H1 (cell line): ENCODE measurements around the gene TRIM28. TPM values are rescaled to one million over a fixed set of nuclear protein-coding genes. Genes with fewer than 3 reads are reported as not detected.

ENCODE experiments used
- CTCF ChIA-PET: fragments of 300-600 bp; sonication (Branson Sonifier 250); formaldehyde crosslinking; loops from one replicate; lab custom pipeline; 2021; ENCODE audit not compliant: partially characterized antibody; lab: Charles Lee
- POLR2A ChIA-PET: fragments of 300-600 bp; sonication (Branson Sonifier 250); formaldehyde crosslinking; loops from one replicate; lab custom pipeline; 2021; ENCODE audit warnings: inconsistent platforms; ENCODE audit not compliant: partially characterized antibody; lab: Charles Lee
- DNase-seq, 2 experiments: peaks; one replicate each; pipeline versions ENCODE4 v3.0.0 to v3.0.0-alpha.2; 2010 to 2022; ENCODE audit warnings: low spot score in 2 of 2, low read depth in 1 of 2, mixed read lengths in 1 of 2
- FAIRE-seq: peaks from 2 replicates; lab custom pipeline; 2011; peaks lifted over from hg19 to GRCh38; lab: Jason Lieb, UNC
- H2AFZ ChIP-seq: 2 replicates; pipeline ENCODE4 v1.8.1; 2012; ENCODE audit warnings: low read length, inconsistent platforms
- H2AK5ac ChIP-seq: 2 replicates; pipeline ENCODE4 v1.6.1; 2013; ENCODE audit warnings: low read depth, low read length
- H2BK120ac ChIP-seq: replicated peaks from 2 replicates; pipeline ENCODE3; 2013; ENCODE audit warnings: low read depth, low read length, inconsistent platforms
- H2BK12ac ChIP-seq: 2 replicates; pipeline ENCODE4 v1.6.1; 2013; ENCODE audit warnings: low read depth, low read length
- H2BK15ac ChIP-seq: 2 replicates; pipeline ENCODE4 v1.6.1; 2013; ENCODE audit warnings: low read length
- H2BK20ac ChIP-seq: 2 replicates; pipeline ENCODE4 v1.6.1; 2013; ENCODE audit warnings: low read length
- H2BK5ac ChIP-seq: 2 replicates; pipeline ENCODE4 v1.6.1; 2013; ENCODE audit warnings: low read depth, low read length
- H3K14ac ChIP-seq: 2 replicates; pipeline ENCODE4 v1.6.1; 2013; ENCODE audit warnings: inconsistent platforms; ENCODE audit not compliant: insufficient read length
- H3K18ac ChIP-seq: 2 replicates; pipeline ENCODE4 v1.6.1; 2013; ENCODE audit warnings: low read length; ENCODE audit errors: extremely low read depth
- H3K23ac ChIP-seq: 2 replicates; pipeline ENCODE4 v1.6.1; 2013; ENCODE audit warnings: inconsistent platforms; ENCODE audit not compliant: insufficient read length
- H3K23me2 ChIP-seq: 2 replicates; pipeline ENCODE4 v1.6.1; 2013; ENCODE audit warnings: low read depth, low read length
- H3K27ac ChIP-seq: 2 replicates; pipeline ENCODE4 v1.6.1; 2011; ENCODE audit warnings: low read depth, low read length, inconsistent platforms
- H3K27me3 ChIP-seq, 4 experiments: replicated peaks in 1 of 4; 1 replicate in 1 of 4; 2 replicates in 3 of 4; pipeline versions ENCODE4 v1.6.1 to v1.8.1; 2011 to 2013; ENCODE audit warnings: low read length in 3 of 4, mild to moderate bottlenecking in 3 of 4, inconsistent platforms in 2 of 4, mixed read lengths in 2 of 4, moderate library complexity in 1 of 4; ENCODE audit not compliant: control insufficient read depth in 3 of 4, insufficient read depth in 3 of 4; ENCODE audit errors: extremely low read depth in 1 of 4
- H3K36me3 ChIP-seq, 4 experiments: 2 replicates each; pipeline versions ENCODE4 v1.6.1 to v1.8.1; 2011 to 2013; ENCODE audit warnings: mild to moderate bottlenecking in 4 of 4, low read length in 3 of 4, moderate library complexity in 2 of 4, control low read depth in 1 of 4, inconsistent platforms in 1 of 4; ENCODE audit not compliant: insufficient read depth in 4 of 4, control insufficient read depth in 2 of 4
- H3K4ac ChIP-seq: replicated peaks from 2 replicates; pipeline ENCODE3; 2013; ENCODE audit warnings: low read length, low read depth, mixed read lengths, inconsistent platforms; ENCODE audit not compliant: insufficient read length
- H3K4me1 ChIP-seq, 4 experiments: replicated peaks in 1 of 4; 1 replicate in 1 of 4; 2 replicates in 3 of 4; pipeline versions ENCODE4 v1.6.1 to v1.8.1; 2011 to 2013; ENCODE audit warnings: low read length in 3 of 4, inconsistent platforms in 2 of 4, mixed read lengths in 1 of 4; ENCODE audit not compliant: insufficient read depth in 4 of 4, control insufficient read depth in 3 of 4
- H3K4me2 ChIP-seq, 2 experiments: 2 replicates each; pipeline versions ENCODE4 v1.6.1 to v1.8.1; 2011 to 2013; ENCODE audit warnings: low read depth in 2 of 2, low read length in 2 of 2, control low read depth in 1 of 2, inconsistent platforms in 1 of 2, mild to moderate bottlenecking in 1 of 2; ENCODE audit not compliant: insufficient read depth in 1 of 2
- H3K4me3 ChIP-seq, 4 experiments: fragments of 200-600, 300-600 bp in 1 of 4; sonication (generic), shearing (Covaris generic), sonication (Bioruptor Twin) in 1 of 4; 2 replicates each; pipeline versions ENCODE4 v1.5.1 to v1.8.1; 2011 to 2016; ENCODE audit warnings: low read length in 4 of 4, low read depth in 3 of 4, control low read depth in 2 of 4, inconsistent platforms in 2 of 4, mild to moderate bottlenecking in 2 of 4, mixed read lengths in 1 of 4, moderate library complexity in 1 of 4; ENCODE audit not compliant: insufficient read depth in 2 of 4; ENCODE audit errors: extremely low read depth in 1 of 4
- H3K56ac ChIP-seq: replicated peaks from 2 replicates; pipeline ENCODE3; 2013; ENCODE audit warnings: low read depth, mild to moderate bottlenecking, mixed read lengths, low read length, inconsistent platforms; ENCODE audit not compliant: insufficient read length
- H3K79me1 ChIP-seq: 2 replicates; pipeline ENCODE4 v1.6.1; 2013; ENCODE audit warnings: low read depth, low read length, control low read depth
- H3K79me2 ChIP-seq, 2 experiments: 2 replicates each; pipeline versions ENCODE4 v1.6.1 to v1.8.1; 2012 to 2013; ENCODE audit warnings: low read length in 2 of 2, mild to moderate bottlenecking in 2 of 2, inconsistent platforms in 1 of 2; ENCODE audit not compliant: insufficient read depth in 2 of 2, control insufficient read depth in 1 of 2
- H3K9ac ChIP-seq, 4 experiments: replicated peaks in 1 of 4; 1 replicate in 1 of 4; 2 replicates in 3 of 4; pipeline versions ENCODE4 v1.6.1 to v1.8.1; 2011 to 2013; ENCODE audit warnings: low read depth in 3 of 4, low read length in 3 of 4, control low read depth in 2 of 4, mild to moderate bottlenecking in 2 of 4, moderate library complexity in 2 of 4, inconsistent platforms in 1 of 4; ENCODE audit errors: extremely low read depth in 1 of 4
- H3K9me3 ChIP-seq, 2 experiments: 2 replicates each; pipeline versions ENCODE4 v1.6.1 to v1.8.1; 2012 to 2013; ENCODE audit warnings: mild to moderate bottlenecking in 2 of 2, moderate library complexity in 2 of 2, control low read depth in 1 of 2, inconsistent platforms in 1 of 2, low read depth in 1 of 2, low read length in 1 of 2, mixed read lengths in 1 of 2; ENCODE audit not compliant: insufficient read depth in 2 of 2
- H4K20me1 ChIP-seq, 2 experiments: replicated peaks in 1 of 2; 2 replicates each; pipeline versions ENCODE3 to v1.8.1; 2011 to 2013; ENCODE audit warnings: inconsistent platforms in 2 of 2, low read length in 2 of 2, mild to moderate bottlenecking in 1 of 2; ENCODE audit not compliant: insufficient read depth in 2 of 2, control insufficient read depth in 1 of 2
- H4K5ac ChIP-seq: 2 replicates; pipeline ENCODE4 v1.6.1; 2013; ENCODE audit warnings: low read length, low read depth, mixed read lengths, inconsistent platforms; ENCODE audit not compliant: insufficient read length
- H4K8ac ChIP-seq: 2 replicates; pipeline ENCODE4 v1.8.0; 2013; ENCODE audit warnings: mild to moderate bottlenecking, moderate library complexity, low read length, inconsistent platforms; ENCODE audit not compliant: insufficient read depth; ENCODE audit errors: extremely low read depth
- H4K91ac ChIP-seq: replicated peaks from 2 replicates; pipeline ENCODE3; 2013; ENCODE audit warnings: low read length, mixed read lengths, inconsistent platforms; ENCODE audit not compliant: insufficient read length
- ATF3 ChIP-seq: IDR thresholded peaks from 2 replicates; pipeline ENCODE4 v1.6.1; 2011; ENCODE audit warnings: low read depth, mild to moderate bottlenecking, low read length; ENCODE audit not compliant: insufficient read depth
- FOSL1 ChIP-seq: IDR thresholded peaks from 2 replicates; pipeline ENCODE4 v1.6.1; 2011; ENCODE audit warnings: mild to moderate bottlenecking, low read depth, low read length, moderate library complexity; ENCODE audit not compliant: insufficient read depth
- POLR2AphosphoS5 ChIP-seq: IDR thresholded peaks from 2 replicates; pipeline ENCODE4 v1.6.1; 2011; ENCODE audit warnings: low read depth, low read length
- RFX5 ChIP-seq: IDR thresholded peaks from 2 replicates; pipeline ENCODE4 v1.6.1; 2011; ENCODE audit warnings: low read depth, low read length, improper control_type of control experiment, borderline replicate concordance
- SP4 ChIP-seq: IDR thresholded peaks from 2 replicates; pipeline ENCODE4 v1.6.1; 2012; ENCODE audit warnings: low read length, inconsistent platforms
- whole genome bisulfite sequencing, 2 experiments: shearing (Covaris generic) in 1 of 2; methylation state at CpG; one replicate each; pipeline versions ENCODE4 v1.1.6 to v1.1.7; 2013 to 2015; ENCODE audit warnings: low lambda C conversion rate in 2 of 2, mixed read lengths in 2 of 2, inconsistent platforms in 1 of 2, low coverage in 1 of 2, missing lambda C conversion rate in 1 of 2; ENCODE audit not compliant: insufficient replicate concordance in 2 of 2, insufficient coverage in 1 of 2, insufficient read length in 1 of 2; ENCODE audit errors: extremely low coverage in 1 of 2, missing lambda C conversion rate in 1 of 2; 5-methylcytosine and 5-hydroxymethylcytosine counted together
- polyA plus RNA-seq, 7 experiments: library from polyadenylated mRNA; depleted of rRNA in 3 of 7; stranded (reverse) in 5 of 7; unstranded in 2 of 7; fragments of >200 nt in 5 of 7; fragments of 200-250 nt in 2 of 7; gene quantifications; 1 replicate in 5 of 7; 2 replicates in 1 of 7; 4 replicates in 1 of 7; pipeline versions ENCODE4 v1.2.1 to v1.2.3, GENCODE V29; 2011 to 2013; ENCODE audit warnings: missing spikeins in 2 of 7, mixed read lengths in 2 of 7
- total RNA-seq: library from RNA; stranded (reverse); fragmentation: NEBNext Ultra II Directional; extraction: Animal tissue kit (Norgen Biotek cat#: 25700); gene quantifications from 2 replicates; pipeline ENCODE4 v1.2.1, GENCODE V29; 2021

The TRIM28 gene
- total and polyA plus RNA-seq, 2 of the 8 experiments (the other 6 are each of a cell fraction or from before 2014, with no cell fraction given), result 1,433 to 1,442 TPM

- FAIRE-seq (no peak), DNase-seq (no peak)
- TF ChIP-seq RFX5, result no peak
- TF ChIP-seq ATF3, result no peak
- no peak for TF ChIP-seq SP4
- no peak for TF ChIP-seq FOSL1
- peak; percentile 8; the same call in 1 of the 2 replicates for TF ChIP-seq POLR2AphosphoS5
- Histone ChIP-seq H2AFZ (no peak overlapping the region), H4K8ac (no peak overlapping the region), H3K27ac (no peak overlapping the region), H3K27me3 (peaks cover 0 to 12% (median 6%) of the 10 kb centered on the region in 4 experiments; a peak in 5 of 7 replicates), H3K4me2 (peak overlapping the region; percentile 92 to 98), H2BK20ac (no peak overlapping the region), H4K5ac (no peak overlapping the region), H2BK5ac (peak overlapping the region; percentile 1; the same call in 1 of the 2 replicates), H3K18ac (no peak overlapping the region), H3K23ac (no peak overlapping the region), H4K20me1 (peaks cover 40 to 53% of the 10 kb centered on the region in 2 experiments), H3K4me1 (peaks cover 3 to 10% (median 5%) of the 10 kb centered on the region in 4 experiments; a peak in 6 of 7 replicates), H3K79me2 (peaks cover 28 to 49% of the 10 kb centered on the region in 2 experiments), H3K79me1 (peaks cover 17% of the 10 kb centered on the region), H2BK12ac (no peak overlapping the region), H3K36me3 (peaks cover 39 to 60% (median 51%) of the 10 kb centered on the region in 4 experiments), H3K4ac (no peak overlapping the region), H3K4me3 (peak overlapping the region; percentile 89 to 100 (median 94)), H3K9me3 (no peaks in the 10 kb centered on the region), H2BK15ac (no peak overlapping the region), H3K23me2 (peaks cover 13% of the 10 kb centered on the region), H2BK120ac (no peak overlapping the region), H3K9ac (peak overlapping the region in 3 of 4 experiments; percentile 48 to 96 (median 92); a peak in 5 of 7 replicates), H2AK5ac (no peak overlapping the region), H3K56ac (no peak overlapping the region), H3K14ac (no peak overlapping the region), H4K91ac (no peak overlapping the region)
- 79% methylated on average over 1 of the region's 1 CpG; no CpG with 5 or more reads in 1 of the 2 experiments for WGBS, 2 experiments
- POLR2A ChIA-PET, result interaction anchor here (0.9 to 13.8 kb wide), 13 partner anchors 8 to 184 kb away, joined by 3 to 650 read pairs (median 9); partner anchors contain the start of genes CHMP2A, MZF1, SLC27A5 and UBE2M
- CTCF ChIA-PET, result interaction anchor here (1.9 to 3.6 kb wide), 2 partner anchors 8 to 27 kb away, joined by 9 to 21 read pairs; partner anchors contain the start of genes CHMP2A and ZBTB45
Measured at GRCh38 chr19:58546019-58546530, 2.2 kb downstream of the TRIM28 start.
